Ovary (tissue), 3 donors: ENCODE results near the gene TJAP1.

Experiments used
- POLR2A ChIP-seq: fragments of 450-650 bp; IDR thresholded peaks from one replicate; pipeline ENCODE4 v1.6.1; 2017; ENCODE audit warnings: antibody characterized with exemption, mild to moderate bottlenecking, moderate library complexity
- TF ChIP-seq, protein P1 (sequence below), 3 donors: fragments of 450-650 bp in 2 of 3; fragments of 200-600 bp in 1 of 3; IDR thresholded peaks; one replicate each; pipeline versions ENCODE4 v1.5.1 to v1.8.0; 2016 to 2022; ENCODE audit warnings: antibody characterized with exemption in 3 of 3, mild to moderate bottlenecking in 1 of 3
- donor health status: DM: no; HTN: no; CAD: no.

DNA sequence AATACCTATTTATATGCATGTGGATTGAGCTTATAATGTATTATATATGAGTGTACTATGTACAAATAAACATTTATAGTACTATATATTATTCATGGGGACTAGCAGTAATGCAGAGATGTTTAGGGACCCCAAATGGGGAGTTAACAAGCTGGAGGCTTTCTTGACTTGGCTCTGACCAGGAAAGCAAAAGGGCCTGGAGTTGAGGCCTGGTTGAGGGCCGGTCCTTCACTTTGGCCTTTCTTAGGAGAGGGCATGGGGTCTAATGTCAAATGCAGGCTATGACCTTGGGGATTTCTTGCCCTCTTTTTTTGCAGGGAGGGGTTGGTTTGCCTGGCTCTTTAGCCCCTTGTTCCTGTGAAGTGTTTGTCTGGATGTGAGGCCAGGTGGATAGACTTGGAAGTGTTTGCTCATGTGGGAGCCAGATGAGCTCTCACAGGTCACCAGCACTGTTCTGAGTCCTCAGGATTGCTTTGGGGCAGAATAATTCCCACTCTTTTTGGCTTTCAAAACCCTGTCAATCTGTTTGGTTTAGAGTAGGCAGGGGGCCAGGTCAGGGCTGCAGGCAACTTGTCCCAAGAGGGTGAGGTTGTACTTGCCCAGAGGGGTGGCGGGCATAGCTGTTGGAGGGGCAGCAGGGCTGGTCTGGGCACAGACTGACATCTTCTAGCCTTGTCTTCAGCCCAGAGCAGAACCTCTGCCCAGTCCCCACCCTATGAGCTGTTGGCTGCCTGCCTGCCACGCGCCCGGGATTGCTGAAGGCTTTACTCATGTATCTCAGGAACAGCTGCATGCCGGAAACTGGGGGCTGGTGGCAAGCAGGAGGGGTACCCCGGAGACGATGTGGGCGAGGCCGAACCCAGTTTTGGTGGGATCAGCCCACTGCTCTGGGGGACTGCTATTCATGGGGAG lies 14.6 kb downstream of the TJAP1 start:
- TF ChIP-seq, protein P1, sequence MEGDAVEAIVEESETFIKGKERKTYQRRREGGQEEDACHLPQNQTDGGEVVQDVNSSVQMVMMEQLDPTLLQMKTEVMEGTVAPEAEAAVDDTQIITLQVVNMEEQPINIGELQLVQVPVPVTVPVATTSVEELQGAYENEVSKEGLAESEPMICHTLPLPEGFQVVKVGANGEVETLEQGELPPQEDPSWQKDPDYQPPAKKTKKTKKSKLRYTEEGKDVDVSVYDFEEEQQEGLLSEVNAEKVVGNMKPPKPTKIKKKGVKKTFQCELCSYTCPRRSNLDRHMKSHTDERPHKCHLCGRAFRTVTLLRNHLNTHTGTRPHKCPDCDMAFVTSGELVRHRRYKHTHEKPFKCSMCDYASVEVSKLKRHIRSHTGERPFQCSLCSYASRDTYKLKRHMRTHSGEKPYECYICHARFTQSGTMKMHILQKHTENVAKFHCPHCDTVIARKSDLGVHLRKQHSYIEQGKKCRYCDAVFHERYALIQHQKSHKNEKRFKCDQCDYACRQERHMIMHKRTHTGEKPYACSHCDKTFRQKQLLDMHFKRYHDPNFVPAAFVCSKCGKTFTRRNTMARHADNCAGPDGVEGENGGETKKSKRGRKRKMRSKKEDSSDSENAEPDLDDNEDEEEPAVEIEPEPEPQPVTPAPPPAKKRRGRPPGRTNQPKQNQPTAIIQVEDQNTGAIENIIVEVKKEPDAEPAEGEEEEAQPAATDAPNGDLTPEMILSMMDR (IDR thresholded peaks at IDR 0.05), result no peak
- no peak for TF ChIP-seq POLR2A
